Measurements from ENCODE around the gene SKA1.
"Not testable (repeated sequence)": the region's sequence is repeated elsewhere in the genome, so short reads cannot be mapped to it uniquely, and the experiment has no call there.

The SKA1 gene

GRCh38 chr18:50399582-50399981, 24.7 kb downstream of the SKA1 start:
- Histone ChIP-seq H3K9me3 (no peaks in the 10 kb centered on the region), H3K4me1 (no peaks in the 10 kb centered on the region), H3K27me3 (ENCODE audit: low read depth) (no peaks in the 10 kb centered on the region), H3K4me3 (no peak overlapping the region), H3K36me3 (replicated peaks) (no peaks in the 10 kb centered on the region)
- no peak for DNase-seq (ENCODE audit: low spot score in 2 of 2)
- in situ Hi-C loops (cut with MboI; ENCODE audit: low sequenced_read_pairs), result no loop called here

GRCh38 chr18:50400438-50400837, 25.6 kb downstream of the SKA1 start:
- H3K36me3 ChIP-seq (replicated peaks); H3K4me1 ChIP-seq; H3K9me3 ChIP-seq; DNase-seq (ENCODE audit: low spot score in 2 of 2); H3K4me3 ChIP-seq; H3K27me3 ChIP-seq (ENCODE audit: low read depth); in situ Hi-C loops (cut with MboI; ENCODE audit: low sequenced_read_pairs): not testable (repeated sequence)

- no peaks in the 10 kb centered on the region for H3K36me3 ChIP-seq (replicated peaks)
- no peak overlapping the region for H3K4me3 ChIP-seq
- H3K4me1 ChIP-seq, result no peaks in the 10 kb centered on the region
- in situ Hi-C loops (cut with MboI; ENCODE audit: low sequenced_read_pairs), result no loop called here
- DNase-seq (ENCODE audit: low spot score in 2 of 2), result no peak
- H3K27me3 ChIP-seq (ENCODE audit: low read depth), result no peaks in the 10 kb centered on the region
- H3K9me3 ChIP-seq, result no peaks in the 10 kb centered on the region
These were observed 26.4 kb downstream of the SKA1 start for GRCh38 chr18:50401295-50401694.

GRCh38 chr18:50401888-50402287, 27.0 kb downstream of the SKA1 start:
- Histone ChIP-seq H3K4me1 (no peaks in the 10 kb centered on the region), H3K4me3 (no peak overlapping the region)
- DNase-seq (ENCODE audit: low spot score in 2 of 2), result peak in 1 of 2 experiments; percentile 61

GRCh38 chr18:50404752-50405581, 30.1 kb downstream of the SKA1 start:
- H3K4me3 ChIP-seq; H3K9me3 ChIP-seq; in situ Hi-C loops (cut with MboI; ENCODE audit: low sequenced_read_pairs); H3K27me3 ChIP-seq (ENCODE audit: low read depth); H3K4me1 ChIP-seq; DNase-seq (ENCODE audit: low spot score in 2 of 2); H3K36me3 ChIP-seq (replicated peaks): not testable (repeated sequence)

More at GRCh38 chr18:50401888-50402287, 27.0 kb downstream of the SKA1 start:
- in situ Hi-C loops (cut with MboI; ENCODE audit: low sequenced_read_pairs), result no loop called here
- no peaks in the 10 kb centered on the region for H3K27me3 ChIP-seq (ENCODE audit: low read depth)
- no peaks in the 10 kb centered on the region for H3K9me3 ChIP-seq
- H3K36me3 ChIP-seq (replicated peaks), result no peaks in the 10 kb centered on the region

GRCh38 chr18:50405582-50406271, 30.9 kb downstream of the SKA1 start:
- no peak for DNase-seq (ENCODE audit: low spot score in 2 of 2)
- Histone ChIP-seq H3K9me3 (no peaks in the 10 kb centered on the region), H3K4me3 (no peak overlapping the region), H3K4me1 (no peaks in the 10 kb centered on the region), H3K27me3 (ENCODE audit: low read depth) (no peaks in the 10 kb centered on the region), H3K36me3 (replicated peaks) (no peaks in the 10 kb centered on the region)
- in situ Hi-C loops (cut with MboI; ENCODE audit: low sequenced_read_pairs), result no loop called here

GRCh38 chr18:50409236-50409635, 34.4 kb downstream of the SKA1 start:
- H3K9me3 ChIP-seq, result no peaks in the 10 kb centered on the region
- no peak overlapping the region for H3K4me3 ChIP-seq
- in situ Hi-C loops (cut with MboI; ENCODE audit: low sequenced_read_pairs), result no loop called here
- no peaks in the 10 kb centered on the region for H3K27me3 ChIP-seq (ENCODE audit: low read depth)
- no peaks in the 10 kb centered on the region; the same call in 1 of the 2 replicates for H3K36me3 ChIP-seq (replicated peaks)
- no peak for DNase-seq (ENCODE audit: low spot score in 2 of 2)
- H3K4me1 ChIP-seq, result no peaks in the 10 kb centered on the region

- no peak overlapping the region for H3K4me3 ChIP-seq
- in situ Hi-C loops (cut with MboI; ENCODE audit: low sequenced_read_pairs), result no loop called here
- peak in 1 of 2 experiments; percentile 44 for DNase-seq (ENCODE audit: low spot score in 2 of 2)
- no peaks in the 10 kb centered on the region for H3K27me3 ChIP-seq (ENCODE audit: low read depth)
- no peaks in the 10 kb centered on the region; the same call in 1 of the 2 replicates for H3K36me3 ChIP-seq (replicated peaks)
- H3K9me3 ChIP-seq, result no peaks in the 10 kb centered on the region
- no peaks in the 10 kb centered on the region for H3K4me1 ChIP-seq
These were observed 35.2 kb downstream of the SKA1 start for GRCh38 chr18:50410008-50410407.

- Histone ChIP-seq H3K27me3 (ENCODE audit: low read depth) (no peaks in the 10 kb centered on the region), H3K9me3 (no peaks in the 10 kb centered on the region), H3K4me1 (no peaks in the 10 kb centered on the region), H3K36me3 (replicated peaks) (no peaks in the 10 kb centered on the region; the same call in 1 of the 2 replicates), H3K4me3 (no peak overlapping the region)
- in situ Hi-C loops (cut with MboI; ENCODE audit: low sequenced_read_pairs), result no loop called here
- no peak for DNase-seq (ENCODE audit: low spot score in 2 of 2)
These were observed 36.0 kb downstream of the SKA1 start for GRCh38 chr18:50410894-50411293.

GRCh38 chr18:50416832-50417231, 42.0 kb downstream of the SKA1 start:
- DNase-seq (ENCODE audit: low spot score in 2 of 2), result not testable (repeated sequence)

GRCh38 chr18:50417705-50418104, 42.9 kb downstream of the SKA1 start:
- H3K36me3 ChIP-seq (replicated peaks); H3K27me3 ChIP-seq (ENCODE audit: low read depth); DNase-seq (ENCODE audit: low spot score in 2 of 2); H3K4me3 ChIP-seq; in situ Hi-C loops (cut with MboI; ENCODE audit: low sequenced_read_pairs); H3K4me1 ChIP-seq; H3K9me3 ChIP-seq: not testable (repeated sequence)

More at GRCh38 chr18:50416832-50417231, 42.0 kb downstream of the SKA1 start:
- H3K4me1 ChIP-seq; H3K36me3 ChIP-seq (replicated peaks); in situ Hi-C loops (cut with MboI; ENCODE audit: low sequenced_read_pairs); H3K4me3 ChIP-seq; H3K27me3 ChIP-seq (ENCODE audit: low read depth); H3K9me3 ChIP-seq: not testable (repeated sequence)

GRCh38 chr18:50418650-50419049, 43.8 kb downstream of the SKA1 start:
- Histone ChIP-seq H3K4me1 (no peaks in the 10 kb centered on the region), H3K4me3 (no peak overlapping the region), H3K36me3 (replicated peaks) (no peaks in the 10 kb centered on the region; the same call in 1 of the 2 replicates), H3K9me3 (peaks cover 2% of the 10 kb centered on the region; the same call in 1 of the 2 replicates), H3K27me3 (ENCODE audit: low read depth) (no peaks in the 10 kb centered on the region)
- no peak for DNase-seq (ENCODE audit: low spot score in 2 of 2)
- in situ Hi-C loops (cut with MboI; ENCODE audit: low sequenced_read_pairs), result no loop called here

- H3K4me3 ChIP-seq, result no peak overlapping the region
- H3K27me3 ChIP-seq (ENCODE audit: low read depth), result no peaks in the 10 kb centered on the region
- DNase-seq (ENCODE audit: low spot score in 2 of 2), result no peak
- no peaks in the 10 kb centered on the region for H3K36me3 ChIP-seq (replicated peaks)
- H3K4me1 ChIP-seq, result no peaks in the 10 kb centered on the region
- in situ Hi-C loops (cut with MboI; ENCODE audit: low sequenced_read_pairs), result no loop called here
- peaks cover 6% of the 10 kb centered on the region for H3K9me3 ChIP-seq
These were observed 47.5 kb downstream of the SKA1 start for GRCh38 chr18:50422286-50422898.
